Ishikawa (cell line): Measurements from ENCODE around the gene EYS.

Source experiments
- CEBPB ChIP-seq: IDR thresholded peaks from 2 replicates; pipeline ENCODE4 v1.6.1; 2012
- CREB1 ChIP-seq: IDR thresholded peaks from 2 replicates; pipeline ENCODE4 v1.6.1; 2012; ENCODE audit warnings: low read depth
- EGR1 ChIP-seq: IDR thresholded peaks from 2 replicates; pipeline ENCODE4 v1.6.1; 2012
- EP300 ChIP-seq: IDR thresholded peaks from 2 replicates; pipeline ENCODE4 v1.6.1; 2012; ENCODE audit warnings: borderline replicate concordance
- FOXM1 ChIP-seq: IDR thresholded peaks from 2 replicates; pipeline ENCODE4 v1.6.1; 2012; ENCODE audit warnings: low read depth, borderline replicate concordance
- NFIC ChIP-seq: IDR thresholded peaks from 2 replicates; pipeline ENCODE4 v1.6.1; 2012
- RAD21 ChIP-seq: IDR thresholded peaks from 2 replicates; pipeline ENCODE4 v1.6.1; 2012; ENCODE audit warnings: low read depth
- REST ChIP-seq: IDR thresholded peaks from 2 replicates; pipeline ENCODE4 v1.6.1; 2012; ENCODE audit warnings: low read depth, mild to moderate bottlenecking
- TAF1 ChIP-seq: IDR thresholded peaks from 2 replicates; pipeline ENCODE4 v1.6.1; 2012; ENCODE audit warnings: low read depth, mild to moderate bottlenecking
- TCF12 ChIP-seq: IDR thresholded peaks from 2 replicates; pipeline ENCODE4 v1.6.1; 2012; ENCODE audit warnings: low read depth
- TEAD4 ChIP-seq: IDR thresholded peaks from 2 replicates; pipeline ENCODE4 v1.6.1; 2012
- YY1 ChIP-seq: IDR thresholded peaks from 2 replicates; pipeline ENCODE4 v1.6.1; 2012; ENCODE audit warnings: low read depth
- ZBTB7A ChIP-seq: IDR thresholded peaks from 2 replicates; pipeline ENCODE4 v1.6.1; 2012; ENCODE audit warnings: low read depth
- TF ChIP-seq, protein P1 (sequence below): IDR thresholded peaks from 2 replicates; pipeline ENCODE4 v1.6.1; 2012
- TF ChIP-seq, protein P2 (sequence below): IDR thresholded peaks from 2 replicates; pipeline ENCODE4 v1.6.1; 2012

EYS gene

DNA sequence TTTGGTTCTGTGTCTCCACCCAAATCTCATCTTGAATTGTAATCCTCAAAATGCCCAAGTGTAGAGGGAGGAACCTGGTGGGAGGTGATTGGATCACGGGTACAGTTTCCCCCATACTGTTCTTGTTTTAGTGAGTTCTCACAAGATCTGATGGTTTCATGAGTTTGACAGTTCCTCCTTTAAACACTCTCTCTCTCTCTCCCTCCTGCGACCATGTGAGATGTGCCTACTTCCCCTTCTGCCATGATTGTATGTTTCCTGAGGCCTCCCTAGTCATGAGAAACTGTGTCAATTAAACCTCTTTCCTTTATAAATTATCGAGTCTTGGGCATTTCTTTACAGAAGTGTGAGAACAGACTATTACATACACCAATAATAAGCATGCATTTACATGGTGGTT is 12.1 kb upstream of the EYS start:
- no peak for TF ChIP-seq NFIC
- TF ChIP-seq, protein P1, sequence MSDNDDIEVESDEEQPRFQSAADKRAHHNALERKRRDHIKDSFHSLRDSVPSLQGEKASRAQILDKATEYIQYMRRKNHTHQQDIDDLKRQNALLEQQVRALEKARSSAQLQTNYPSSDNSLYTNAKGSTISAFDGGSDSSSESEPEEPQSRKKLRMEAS: no peak
- no peak for TF ChIP-seq FOXM1
- no peak for TF ChIP-seq EGR1
- no peak for TF ChIP-seq CREB1
- TF ChIP-seq CEBPB: no peak
- no peak for TF ChIP-seq RAD21
- no peak for TF ChIP-seq REST
- TF ChIP-seq TEAD4: no peak
- TF ChIP-seq TCF12: no peak
- TF ChIP-seq TAF1: no peak
- TF ChIP-seq EP300: no peak
- TF ChIP-seq ZBTB7A: no peak
- TF ChIP-seq, protein P2, sequence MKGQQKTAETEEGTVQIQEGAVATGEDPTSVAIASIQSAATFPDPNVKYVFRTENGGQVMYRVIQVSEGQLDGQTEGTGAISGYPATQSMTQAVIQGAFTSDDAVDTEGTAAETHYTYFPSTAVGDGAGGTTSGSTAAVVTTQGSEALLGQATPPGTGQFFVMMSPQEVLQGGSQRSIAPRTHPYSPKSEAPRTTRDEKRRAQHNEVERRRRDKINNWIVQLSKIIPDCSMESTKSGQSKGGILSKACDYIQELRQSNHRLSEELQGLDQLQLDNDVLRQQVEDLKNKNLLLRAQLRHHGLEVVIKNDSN: no peak
- TF ChIP-seq YY1: no peak

DNA sequence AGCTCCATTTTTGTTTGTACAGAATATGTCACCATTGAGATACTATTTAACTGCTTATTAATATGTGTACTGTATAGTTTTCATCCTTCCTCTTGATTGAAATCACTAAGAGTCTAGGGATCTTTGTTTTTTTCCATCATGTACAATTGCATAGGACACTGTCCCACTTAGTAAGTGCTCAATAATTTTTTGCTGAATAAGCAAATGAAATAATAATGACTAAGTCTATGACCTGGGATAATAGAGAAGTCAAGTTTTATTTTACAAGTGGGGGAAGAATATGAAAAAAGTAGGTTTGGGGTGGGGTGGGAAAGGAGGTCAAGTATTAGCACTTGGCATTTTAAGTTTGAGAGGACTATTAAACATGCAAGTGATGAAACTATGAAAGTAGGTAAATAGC is 4.5 kb upstream of the EYS start:
- TF ChIP-seq FOXM1 (no peak), RAD21 (no peak), TEAD4 (no peak), YY1 (no peak), NFIC (no peak), CEBPB (no peak), EGR1 (no peak), CREB1 (no peak)
- TF ChIP-seq, protein P1: no peak

- TF ChIP-seq REST (no peak), YY1 (no peak), EGR1 (no peak), EP300 (no peak), RAD21 (no peak), CREB1 (no peak), TCF12 (no peak), FOXM1 (no peak), TEAD4 (no peak), CEBPB (no peak), TAF1 (no peak), ZBTB7A (no peak), NFIC (no peak)
- TF ChIP-seq, protein P1: no peak
- TF ChIP-seq, protein P2: no peak
Observed at GRCh38 chr6:65709099-65709830, 2.2 kb upstream of the EYS start.

DNA sequence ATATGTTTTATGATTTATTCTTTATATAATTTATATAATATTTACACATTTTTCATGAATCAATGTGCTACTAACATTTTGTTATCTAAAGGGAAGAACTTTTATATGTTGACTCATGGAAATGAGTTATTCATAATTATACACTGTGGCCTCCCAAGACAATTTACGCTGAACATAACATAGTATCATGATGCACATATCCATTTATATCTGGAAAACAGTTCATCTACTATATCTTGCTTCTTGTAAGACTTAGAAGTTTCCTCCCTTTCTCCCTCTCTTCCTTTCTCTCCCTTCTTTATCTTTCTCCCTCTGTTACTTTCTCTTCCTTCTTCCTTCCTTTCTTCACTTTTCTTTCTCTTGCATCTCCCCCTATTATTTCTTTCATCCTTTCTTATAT is 1.1 kb upstream of the EYS start:
- TF ChIP-seq REST (no peak), EP300 (no peak), CEBPB (no peak), TEAD4 (no peak), FOXM1 (no peak), RAD21 (no peak), CREB1 (no peak), TAF1 (no peak), YY1 (no peak), NFIC (no peak), ZBTB7A (no peak), EGR1 (no peak), TCF12 (no peak)
